HG03565 (cell line): ENCODE measurements around the gene MSX1.

Experiments used
- ATAC-seq: cut with Tn5 transposase; IDR thresholded peaks from one replicate; pipeline ENCODE4 v1.9.1; 2021; ENCODE audit warnings: mild to moderate bottlenecking, moderate library complexity; ENCODE audit not compliant: unreplicated experiment

The MSX1 gene

DNA sequence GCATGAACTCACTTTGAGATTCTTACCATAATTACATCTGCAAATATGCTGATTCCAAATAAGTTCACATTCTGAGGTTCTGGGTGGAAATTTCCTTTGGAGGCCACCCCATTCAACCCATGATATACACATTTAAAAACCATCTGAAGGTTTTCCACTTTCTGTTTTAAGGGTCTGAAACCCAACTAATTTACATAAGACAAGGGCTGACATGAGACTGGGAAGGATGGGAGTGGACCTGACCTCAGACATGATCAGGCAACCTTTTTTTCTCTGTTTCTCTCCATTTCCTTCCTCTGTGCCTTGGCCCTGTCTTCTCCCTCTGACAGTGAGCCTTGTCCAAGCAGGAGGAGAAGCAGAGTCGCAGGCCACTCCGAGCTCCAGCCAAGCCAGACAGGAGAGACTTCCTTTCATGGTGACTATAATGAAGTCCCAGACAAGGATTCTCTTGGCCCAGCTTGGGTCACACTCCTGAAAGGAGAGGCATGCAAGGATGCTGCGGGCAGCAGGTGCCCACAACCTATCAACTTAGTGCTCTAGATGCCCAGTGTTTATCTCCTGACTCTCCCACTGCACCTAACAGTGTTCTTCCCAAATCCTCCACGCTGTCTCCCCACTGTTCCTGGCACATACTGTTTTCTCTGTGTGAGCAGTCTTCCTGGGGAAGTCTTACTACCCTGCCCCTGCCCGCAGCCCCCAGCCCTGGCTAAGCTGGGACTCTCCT is 39.9 kb downstream of the MSX1 start:
- no peak for ATAC-seq

DNA sequence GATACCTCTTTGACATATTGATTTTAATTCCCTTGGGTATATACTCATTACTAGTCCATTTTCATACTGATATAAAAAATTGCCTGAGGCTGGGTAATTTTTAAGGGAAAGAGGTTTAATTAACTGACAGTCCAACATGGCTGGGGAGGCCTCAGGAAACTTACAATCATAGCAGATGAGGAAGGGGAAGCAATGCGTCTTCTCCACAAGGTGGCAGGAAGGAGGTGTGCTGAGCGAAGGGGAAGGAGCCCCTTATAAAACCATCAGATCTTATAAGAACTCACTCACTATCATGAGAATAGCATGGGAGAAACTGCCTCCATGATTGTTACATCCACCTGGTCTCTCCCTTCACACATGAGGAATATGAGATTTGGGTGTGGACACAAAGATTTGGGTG is 42.4 kb downstream of the MSX1 start:
- ATAC-seq, result no peak

DNA sequence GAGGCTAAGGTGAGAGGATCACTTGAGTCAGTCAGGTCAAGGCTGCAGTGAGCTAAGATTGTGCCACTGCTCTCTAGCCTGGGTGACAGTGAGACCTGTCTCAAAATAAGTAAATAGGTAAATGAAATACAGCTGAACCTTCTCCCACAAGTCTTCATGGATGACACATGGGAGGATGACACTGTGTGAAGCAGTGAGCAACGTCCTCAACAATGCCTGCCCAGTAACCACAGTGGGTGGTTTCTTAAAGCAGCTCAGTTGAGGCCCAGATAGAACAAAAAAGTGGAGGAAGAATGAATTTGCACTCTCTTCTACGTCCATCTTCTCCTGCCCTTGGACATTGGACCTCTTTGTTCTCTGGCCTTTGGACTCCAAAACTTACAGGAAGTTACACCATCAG is 52.7 kb downstream of the MSX1 start:
- no peak for ATAC-seq

DNA sequence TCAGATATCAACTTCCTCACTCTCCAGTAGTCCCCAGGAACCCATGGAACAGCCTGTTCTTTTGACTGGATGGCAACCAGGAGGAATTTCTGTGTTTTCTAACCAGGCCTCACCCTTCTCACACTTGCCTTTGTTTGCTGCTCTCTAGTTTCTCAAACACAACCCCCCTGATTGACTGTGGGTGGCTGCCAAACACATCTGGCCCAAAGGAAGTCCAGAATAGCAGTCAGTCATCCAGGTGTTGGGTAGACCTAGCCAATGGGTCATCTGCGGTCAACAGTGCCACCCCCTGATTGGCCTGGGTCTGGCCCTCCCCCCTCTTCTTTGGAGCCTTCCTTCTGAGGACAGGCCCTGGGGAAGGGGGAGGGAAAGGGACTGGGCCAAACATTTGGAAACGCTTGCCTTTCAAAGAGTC is 53.7 kb downstream of the MSX1 start:
- no peak for ATAC-seq
